Neural progenitor cell (in vitro differentiated cells): Measurements from ENCODE around the gene SEPTIN2. TPM values are rescaled to one million over a fixed set of nuclear protein-coding genes. Genes with fewer than 3 reads are reported as not detected.
A peak's percentile ranks its signal among the peaks of the same experiment; 100 is the strongest.
"Not testable (repeated sequence)": the region's sequence is repeated elsewhere in the genome, so short reads cannot be mapped to it uniquely, and the experiment has no call there.

Experiments
- DNase-seq: peaks from one replicate; pipeline ENCODE4 v3.0.0-alpha.2; 2016; ENCODE audit warnings: low spot score
- H2AFZ ChIP-seq: fragments of 200-600 bp; sonication (generic); replicated peaks from 2 replicates; pipeline ENCODE4 v1.6.1; 2016; ENCODE audit warnings: antibody characterized with exemption
- H3F3A ChIP-seq: fragments of 200-600 bp; sonication (generic); 2 replicates; pipeline ENCODE4 v1.6.1; 2016; ENCODE audit warnings: antibody characterized with exemption, low read depth
- H3K27ac ChIP-seq: fragments of 200-600 bp; sonication (generic); 2 replicates; pipeline ENCODE4 v1.5.1; 2016; ENCODE audit warnings: mild to moderate bottlenecking
- H3K27me3 ChIP-seq: fragments of 200-600 bp; sonication (generic); 2 replicates; pipeline ENCODE4 v1.6.1; 2016; ENCODE audit warnings: mild to moderate bottlenecking, moderate library complexity
- H3K36me3 ChIP-seq: fragments of 200-600 bp; sonication (generic); 2 replicates; pipeline ENCODE4 v1.5.1; 2016
- H3K4me1 ChIP-seq: fragments of 200-600 bp; sonication (generic); 2 replicates; pipeline ENCODE4 v1.6.1; 2016; ENCODE audit warnings: mixed run types
- H3K4me2 ChIP-seq: fragments of 200-600 bp; sonication (generic); 2 replicates; pipeline ENCODE4 v1.6.1; 2016
- H3K4me3 ChIP-seq: fragments of 200-600 bp; sonication (generic); 2 replicates; pipeline ENCODE4 v1.5.1; 2016
- H3K79me2 ChIP-seq: fragments of 200-600 bp; sonication (generic); 2 replicates; pipeline ENCODE4 v1.6.1; 2016; ENCODE audit warnings: low read depth
- H3K9ac ChIP-seq: fragments of 200-600 bp; sonication (generic); 2 replicates; pipeline ENCODE4 v1.6.1; 2016
- H3K9me3 ChIP-seq: fragments of 200-600 bp; sonication (generic); 2 replicates; pipeline ENCODE4 v1.5.1; 2016; ENCODE audit warnings: low read depth
- H4K20me1 ChIP-seq: fragments of 200-600 bp; sonication (generic); 2 replicates; pipeline ENCODE4 v1.6.1; 2016; ENCODE audit warnings: low read depth
- H3K27ac Mint-ChIP-seq: 3 replicates; pipeline ENCODE4 v1.8.0; 2021; ENCODE audit warnings: mixed read lengths
- H3K27me3 Mint-ChIP-seq: 2 replicates; pipeline ENCODE4 v1.8.0; 2022; ENCODE audit warnings: low read depth, mild to moderate bottlenecking, inconsistent platforms, moderate library complexity, mixed read lengths; ENCODE audit not compliant: insufficient read depth
- H3K36me3 Mint-ChIP-seq: 3 replicates; pipeline ENCODE4 v1.8.0; 2021; ENCODE audit warnings: mixed read lengths
- H3K4me1 Mint-ChIP-seq: 3 replicates; pipeline ENCODE4 v1.8.0; 2021; ENCODE audit warnings: mixed read lengths
- H3K4me3 Mint-ChIP-seq: 3 replicates; pipeline ENCODE4 v1.8.0; 2021; ENCODE audit warnings: mild to moderate bottlenecking, moderate library complexity, mixed read lengths
- H3K9me3 Mint-ChIP-seq: 3 replicates; pipeline ENCODE4 v1.8.0; 2020; ENCODE audit warnings: mixed read lengths
- EZH2 ChIP-seq: fragments of 200-600 bp; sonication (generic); IDR thresholded peaks from 2 replicates; pipeline ENCODE4 v1.6.1; 2017; ENCODE audit warnings: antibody characterized with exemption, mild to moderate bottlenecking, moderate library complexity
- EZH2phosphoT487 ChIP-seq: fragments of 200-600 bp; sonication (generic); IDR thresholded peaks from 2 replicates; pipeline ENCODE4 v1.6.1; 2017; ENCODE audit warnings: antibody characterized with exemption
- total RNA-seq: library from RNA; depleted of rRNA; stranded (reverse); fragments of >200 nt; gene quantifications from 2 replicates; pipeline ENCODE4 v1.2.3, GENCODE V29; 2015; ENCODE audit warnings: low replicate concordance
- TF ChIP-seq, protein P1 (sequence below): fragments of 200-600 bp; sonication (generic); IDR thresholded peaks from 2 replicates; pipeline ENCODE4 v1.5.1; 2017; ENCODE audit warnings: antibody characterized with exemption, mild to moderate bottlenecking

Gene SEPTIN2
- total RNA-seq, 1 donor from 2014 or later: 632 TPM

DNA sequence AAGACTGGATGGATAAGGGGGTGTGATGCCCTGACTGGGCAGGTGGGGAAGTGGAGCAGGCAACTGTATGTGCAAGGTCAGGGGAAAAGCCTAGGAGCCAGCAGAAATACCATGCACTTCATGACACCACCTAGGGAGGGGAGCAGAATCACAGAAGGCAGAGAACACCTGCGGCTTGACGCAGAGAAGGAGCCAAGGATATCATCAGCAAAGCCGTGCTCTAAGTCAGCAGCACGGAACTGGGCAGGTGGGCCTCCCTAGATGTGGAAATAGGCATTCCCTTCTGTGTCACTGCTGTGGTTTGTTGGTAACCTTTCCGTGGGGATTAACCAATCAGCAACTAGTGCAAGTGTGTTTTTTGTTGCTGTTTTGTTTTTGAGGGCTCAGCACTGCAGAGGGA, 41.6 kb upstream of the SEPTIN2 start:
- no peak overlapping the region for H3K4me2 ChIP-seq
- peaks cover 19% of the 10 kb centered on the region for H3K9me3 Mint-ChIP-seq
- TF ChIP-seq, protein P1, sequence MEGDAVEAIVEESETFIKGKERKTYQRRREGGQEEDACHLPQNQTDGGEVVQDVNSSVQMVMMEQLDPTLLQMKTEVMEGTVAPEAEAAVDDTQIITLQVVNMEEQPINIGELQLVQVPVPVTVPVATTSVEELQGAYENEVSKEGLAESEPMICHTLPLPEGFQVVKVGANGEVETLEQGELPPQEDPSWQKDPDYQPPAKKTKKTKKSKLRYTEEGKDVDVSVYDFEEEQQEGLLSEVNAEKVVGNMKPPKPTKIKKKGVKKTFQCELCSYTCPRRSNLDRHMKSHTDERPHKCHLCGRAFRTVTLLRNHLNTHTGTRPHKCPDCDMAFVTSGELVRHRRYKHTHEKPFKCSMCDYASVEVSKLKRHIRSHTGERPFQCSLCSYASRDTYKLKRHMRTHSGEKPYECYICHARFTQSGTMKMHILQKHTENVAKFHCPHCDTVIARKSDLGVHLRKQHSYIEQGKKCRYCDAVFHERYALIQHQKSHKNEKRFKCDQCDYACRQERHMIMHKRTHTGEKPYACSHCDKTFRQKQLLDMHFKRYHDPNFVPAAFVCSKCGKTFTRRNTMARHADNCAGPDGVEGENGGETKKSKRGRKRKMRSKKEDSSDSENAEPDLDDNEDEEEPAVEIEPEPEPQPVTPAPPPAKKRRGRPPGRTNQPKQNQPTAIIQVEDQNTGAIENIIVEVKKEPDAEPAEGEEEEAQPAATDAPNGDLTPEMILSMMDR: no peak
- no peak for TF ChIP-seq EZH2
- TF ChIP-seq EZH2phosphoT487: no peak
- H3K36me3 ChIP-seq: no peaks in the 10 kb centered on the region
- H3K4me1 ChIP-seq: no peaks in the 10 kb centered on the region
- no peaks in the 10 kb centered on the region for H3K27me3 ChIP-seq
- H3K9me3 ChIP-seq: no peaks in the 10 kb centered on the region
- H3K4me3 Mint-ChIP-seq: peak overlapping the region; percentile 85
- peaks cover 6% of the 10 kb centered on the region for H3K27me3 Mint-ChIP-seq
- H3K79me2 ChIP-seq: peaks cover 96% of the 10 kb centered on the region
- H3K27ac ChIP-seq: no peak overlapping the region
- peaks cover 56% of the 10 kb centered on the region for H4K20me1 ChIP-seq
- peaks cover 18% of the 10 kb centered on the region for H3K4me1 Mint-ChIP-seq
- H3K4me3 ChIP-seq: no peak overlapping the region
- DNase-seq: no peak
- H3F3A ChIP-seq: peaks cover 23% of the 10 kb centered on the region
- peaks cover 24% of the 10 kb centered on the region for H3K36me3 Mint-ChIP-seq
- H3K9ac ChIP-seq: no peak overlapping the region
- H2AFZ ChIP-seq: no peak overlapping the region
- H3K27ac Mint-ChIP-seq: no peak overlapping the region

GRCh38 chr2:241275504-241275903, 40.2 kb upstream of the SEPTIN2 start:
- Mint-ChIP-seq H3K27ac (no peak overlapping the region), H3K9me3 (peaks cover 19% of the 10 kb centered on the region), H3K36me3 (peaks cover 24% of the 10 kb centered on the region), H3K27me3 (peaks cover 6% of the 10 kb centered on the region), H3K4me1 (peaks cover 22% of the 10 kb centered on the region), H3K4me3 (no peak overlapping the region)
- H3K36me3 ChIP-seq: no peaks in the 10 kb centered on the region
- no peak for DNase-seq
- peaks cover 96% of the 10 kb centered on the region for H3K79me2 ChIP-seq
- no peaks in the 10 kb centered on the region for H3K9me3 ChIP-seq
- no peak overlapping the region for H3K4me3 ChIP-seq
- TF ChIP-seq EZH2phosphoT487: no peak
- TF ChIP-seq, protein P1: no peak
- TF ChIP-seq EZH2: no peak
- H4K20me1 ChIP-seq: peaks cover 51% of the 10 kb centered on the region
- no peaks in the 10 kb centered on the region for H3K4me1 ChIP-seq
- H3K4me2 ChIP-seq: no peak overlapping the region
- no peak overlapping the region for H3K9ac ChIP-seq
- H3K27ac ChIP-seq: no peak overlapping the region
- peaks cover 23% of the 10 kb centered on the region for H3F3A ChIP-seq
- no peaks in the 10 kb centered on the region for H3K27me3 ChIP-seq
- no peak overlapping the region for H2AFZ ChIP-seq

DNA sequence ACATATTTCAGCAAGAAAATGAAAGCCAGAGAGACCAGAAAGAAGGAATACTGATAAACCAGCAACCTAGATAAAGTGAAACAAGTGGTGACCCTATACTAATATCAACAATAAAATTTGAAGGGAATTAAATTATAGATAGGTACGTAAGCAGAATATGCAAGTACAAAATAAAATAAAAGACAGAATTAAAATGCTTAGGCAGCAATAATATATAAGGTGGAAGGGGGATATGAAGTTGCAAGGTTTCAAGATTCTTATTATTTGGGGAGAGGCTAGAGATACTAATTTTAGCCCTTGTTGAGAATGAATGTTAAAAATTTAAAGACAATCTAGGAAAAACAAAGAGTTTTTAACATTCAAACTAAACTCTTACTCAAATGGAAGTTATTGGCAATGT, 39.8 kb upstream of the SEPTIN2 start:
- H3K36me3 ChIP-seq: no peaks in the 10 kb centered on the region
- TF ChIP-seq EZH2phosphoT487: no peak
- TF ChIP-seq EZH2: no peak
- TF ChIP-seq, protein P1: no peak
- H3K9ac ChIP-seq: no peak overlapping the region
- H3K4me3 ChIP-seq: no peak overlapping the region
- no peak overlapping the region for H3K4me3 Mint-ChIP-seq
- H3K4me1 Mint-ChIP-seq: peaks cover 21% of the 10 kb centered on the region
- H3K27me3 Mint-ChIP-seq: peaks cover 6% of the 10 kb centered on the region
- H3K27me3 ChIP-seq: no peaks in the 10 kb centered on the region
- H3K27ac Mint-ChIP-seq: no peak overlapping the region
- H2AFZ ChIP-seq: no peak overlapping the region
- peaks cover 96% of the 10 kb centered on the region for H3K79me2 ChIP-seq
- H3F3A ChIP-seq: peaks cover 23% of the 10 kb centered on the region
- no peaks in the 10 kb centered on the region for H3K4me1 ChIP-seq
- H3K27ac ChIP-seq: no peak overlapping the region
- H4K20me1 ChIP-seq: peaks cover 50% of the 10 kb centered on the region
- peaks cover 24% of the 10 kb centered on the region for H3K36me3 Mint-ChIP-seq
- no peaks in the 10 kb centered on the region for H3K9me3 ChIP-seq
- peaks cover 19% of the 10 kb centered on the region for H3K9me3 Mint-ChIP-seq
- no peak overlapping the region for H3K4me2 ChIP-seq
- no peak for DNase-seq

GRCh38 chr2:241278306-241278705, 37.4 kb upstream of the SEPTIN2 start:
- Mint-ChIP-seq H3K36me3 (peaks cover 24% of the 10 kb centered on the region), H3K9me3 (peaks cover 19% of the 10 kb centered on the region), H3K4me1 (peaks cover 13% of the 10 kb centered on the region)
- H3K27ac ChIP-seq, H3K36me3 ChIP-seq, H3K9ac ChIP-seq, H3K4me3 Mint-ChIP-seq, H3K4me2 ChIP-seq, H3K27me3 Mint-ChIP-seq, H3K4me3 ChIP-seq, H3K27me3 ChIP-seq, H3K27ac Mint-ChIP-seq, DNase-seq, H3K9me3 ChIP-seq, H2AFZ ChIP-seq, H3K4me1 ChIP-seq: not testable (repeated sequence)
- peaks cover 47% of the 10 kb centered on the region for H4K20me1 ChIP-seq
- H3K79me2 ChIP-seq: peaks cover 99% of the 10 kb centered on the region
- H3F3A ChIP-seq: peaks cover 18% of the 10 kb centered on the region
